ENCODE results near the gene RPH3AL.
A peak's percentile ranks its signal among the peaks of the same experiment; 100 is the strongest.

Gene RPH3AL

DNA sequence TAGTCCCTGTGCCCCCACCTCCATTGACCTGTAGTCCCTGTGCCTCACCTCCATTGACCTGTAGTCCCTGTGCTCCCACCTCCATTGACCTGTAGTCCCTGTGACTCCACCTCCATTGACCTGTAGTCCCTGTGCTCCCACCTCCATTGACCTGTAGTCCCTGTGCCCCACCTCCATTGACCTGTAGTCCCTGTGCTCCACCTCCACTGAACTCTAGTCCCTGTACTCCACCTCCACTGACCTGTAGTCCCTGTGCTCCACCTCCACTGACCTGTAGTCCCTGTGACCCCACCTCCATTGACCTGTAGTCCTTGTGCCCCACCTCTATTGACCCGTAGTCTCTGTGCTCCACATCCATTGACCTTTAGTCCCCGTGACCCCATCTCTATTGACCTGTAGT lies 37.2 kb downstream of the RPH3AL start:
- DNase-seq, result peak in 1 of 5 experiments; percentile 15

DNA sequence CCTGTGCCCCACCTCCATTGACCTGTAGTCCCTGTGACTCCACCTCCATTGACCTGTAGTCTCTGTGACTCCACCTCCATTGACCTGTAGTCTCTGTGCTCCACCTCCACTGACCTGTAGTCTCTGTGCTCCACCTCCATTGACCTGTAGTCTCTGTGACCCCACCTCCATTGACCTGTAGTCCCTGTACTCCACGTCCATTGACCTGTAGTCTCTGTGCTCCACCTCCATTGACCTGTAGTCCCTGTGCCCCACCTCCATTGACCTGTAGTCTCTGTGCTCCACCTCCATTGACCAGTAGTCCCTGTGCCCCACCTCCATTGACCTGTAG lies 38.0 kb downstream of the RPH3AL start:
- DNase-seq, result peak in 1 of 5 experiments; percentile 12

DNA sequence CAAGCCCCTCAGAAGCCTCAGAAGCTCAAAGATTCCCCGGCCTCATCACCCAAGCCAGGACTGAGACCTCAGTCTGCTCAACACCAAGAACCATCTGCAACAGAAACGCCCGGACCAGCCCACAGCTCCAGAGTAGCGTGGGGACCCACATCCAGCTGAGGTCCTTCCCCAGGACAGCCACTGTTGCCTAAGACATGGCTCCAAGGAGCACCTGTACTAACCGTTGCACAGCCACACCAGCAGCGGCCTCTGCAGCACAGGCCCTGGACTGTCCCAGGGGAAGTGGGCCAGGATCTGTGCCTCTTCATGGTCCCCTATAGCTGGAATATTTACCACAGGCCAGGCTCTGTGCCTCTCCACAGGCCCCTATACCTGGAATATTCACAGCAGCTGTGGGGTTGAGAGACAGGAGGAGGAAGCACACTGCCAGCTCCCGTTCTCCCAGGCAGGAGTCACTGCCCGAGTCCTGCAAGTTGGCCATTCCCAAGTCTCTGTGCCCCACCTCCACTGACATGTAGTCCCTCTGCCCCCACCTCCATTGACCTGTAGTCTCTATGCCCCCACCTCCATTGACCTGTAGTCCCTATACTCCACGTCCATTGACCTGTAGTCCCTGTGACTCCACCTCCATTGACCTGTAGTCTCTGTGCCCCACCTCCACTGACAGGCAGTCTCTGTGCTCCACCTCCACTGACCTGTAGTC lies 38.5 kb downstream of the RPH3AL start:
- DNase-seq, result no peak

DNA sequence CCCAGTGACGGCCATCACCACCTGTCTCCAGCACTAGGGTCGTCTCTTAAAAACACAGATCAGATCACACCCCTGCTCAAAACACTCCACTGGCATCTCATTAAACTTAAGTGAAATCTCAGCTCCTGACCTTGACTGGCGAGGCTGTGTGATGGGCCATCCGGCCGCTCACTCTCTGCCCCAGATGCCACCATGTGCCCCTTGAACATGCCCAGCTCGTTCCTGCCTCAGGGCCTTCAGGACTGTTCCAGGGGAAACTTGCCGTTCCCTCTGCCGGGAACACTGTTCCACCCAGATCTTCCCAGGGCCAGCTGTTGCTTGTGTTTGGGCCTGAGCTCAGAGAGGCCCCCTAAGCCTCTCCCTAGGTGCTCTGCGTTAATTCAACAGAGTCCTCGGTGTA lies 39.4 kb downstream of the RPH3AL start:
- DNase-seq, result no peak

DNA sequence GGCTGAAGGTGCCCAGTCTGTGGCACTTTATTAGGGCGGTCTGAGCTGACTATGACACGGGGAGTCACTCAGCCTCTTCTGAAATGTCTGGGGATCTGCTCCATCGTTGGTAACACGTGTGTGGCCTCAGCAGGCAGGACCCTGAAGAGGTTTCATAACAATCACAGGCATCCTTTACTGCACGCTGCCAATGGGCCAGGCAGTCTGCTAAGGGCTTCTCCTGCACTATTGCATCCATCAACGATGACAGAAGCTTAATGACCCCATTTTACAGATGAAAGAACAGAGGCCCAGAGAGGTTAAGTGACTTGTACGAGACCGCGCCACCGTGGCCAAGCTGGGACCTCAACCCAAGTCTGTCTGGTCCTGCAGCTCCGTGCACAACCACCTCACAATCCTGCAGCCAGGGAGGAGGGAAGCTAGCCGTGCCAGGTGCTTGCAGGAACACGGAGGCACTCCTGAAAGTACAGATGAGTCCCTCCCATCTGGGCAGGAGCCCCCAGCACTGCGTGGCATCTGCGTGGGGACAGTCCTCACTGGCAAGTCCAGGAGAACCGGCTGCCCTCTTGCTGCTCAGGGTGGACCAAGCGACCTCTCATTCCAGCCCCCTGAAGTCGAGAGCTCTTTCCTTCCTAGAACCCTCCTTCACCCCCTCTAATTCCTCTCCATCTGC lies 40.0 kb downstream of the RPH3AL start:
- no peak for DNase-seq

DNA sequence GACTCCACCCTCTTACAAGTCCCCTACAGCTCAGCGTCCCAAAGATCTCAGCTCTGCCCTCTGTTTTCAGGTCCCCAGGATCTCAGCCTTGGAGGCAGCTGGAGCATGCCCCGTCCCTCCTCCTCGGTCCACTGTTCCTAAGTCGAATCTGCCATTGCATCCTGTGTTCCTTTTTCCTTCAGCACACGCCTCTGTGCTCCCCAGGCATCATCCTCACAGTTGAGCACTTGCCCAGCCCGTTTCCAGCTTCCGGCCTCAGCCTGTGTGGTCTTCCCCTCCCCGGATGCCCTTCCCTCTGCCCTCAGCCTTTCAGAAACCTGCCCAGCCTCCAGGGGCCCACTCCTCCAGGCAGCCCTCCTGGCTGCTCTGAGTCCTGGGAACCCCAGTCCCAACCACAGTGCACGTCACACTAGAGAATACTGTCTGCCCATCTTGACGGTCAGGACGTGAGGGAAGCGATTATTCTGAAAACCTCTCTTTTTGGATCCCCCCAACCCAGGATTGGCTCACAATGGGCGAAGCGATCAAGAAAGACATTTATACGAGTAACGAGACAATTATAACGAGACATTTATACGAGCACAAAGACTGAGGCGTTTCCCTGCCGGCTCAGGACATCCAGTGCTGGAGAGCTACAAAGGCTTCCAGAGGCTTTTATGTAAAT lies 41.4 kb downstream of the RPH3AL start:
- no peak for DNase-seq

DNA sequence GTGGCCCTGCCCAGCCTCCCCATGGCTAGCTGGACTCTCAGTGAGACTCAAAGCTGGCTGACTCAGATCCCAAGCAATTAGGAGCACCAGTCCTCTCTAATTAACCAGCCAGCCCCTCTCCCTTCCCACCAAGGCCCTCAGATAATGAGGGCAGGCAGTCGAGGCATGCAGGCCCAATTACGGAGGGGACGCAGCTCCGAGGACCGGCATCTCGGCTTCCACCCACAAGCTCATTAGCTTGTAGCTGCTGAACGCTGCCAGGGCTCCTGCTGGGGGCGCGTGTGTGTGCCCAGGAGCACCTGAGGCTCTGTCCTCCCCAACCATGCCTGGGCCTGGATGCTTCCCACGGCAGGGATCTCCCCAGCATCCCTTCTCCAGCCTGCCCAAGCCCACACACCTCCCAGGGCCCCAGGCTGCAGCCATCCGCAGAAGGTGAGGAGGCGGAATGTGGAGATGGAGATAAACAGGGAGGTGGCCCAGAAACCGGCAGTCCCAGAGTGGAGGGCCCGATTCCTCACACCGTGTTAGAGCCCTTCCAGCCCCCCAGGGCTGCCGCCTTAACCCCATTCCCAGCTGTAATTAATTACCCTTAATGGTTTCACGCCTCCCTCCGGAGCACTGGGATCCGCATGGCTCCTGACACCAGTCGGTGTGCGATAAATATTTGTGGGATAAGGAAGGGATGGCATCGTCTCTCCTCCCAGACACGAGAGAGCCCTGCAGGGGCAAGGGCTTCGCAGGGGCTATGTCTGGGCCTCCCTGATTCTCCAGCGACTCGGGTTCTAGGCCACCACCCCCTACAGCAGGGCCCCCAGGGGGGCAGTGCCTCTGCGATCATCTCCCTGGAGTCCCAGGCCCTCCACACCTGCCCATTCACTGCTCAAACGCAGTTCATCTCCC lies 42.2 kb downstream of the RPH3AL start:
- DNase-seq, result no peak

DNA sequence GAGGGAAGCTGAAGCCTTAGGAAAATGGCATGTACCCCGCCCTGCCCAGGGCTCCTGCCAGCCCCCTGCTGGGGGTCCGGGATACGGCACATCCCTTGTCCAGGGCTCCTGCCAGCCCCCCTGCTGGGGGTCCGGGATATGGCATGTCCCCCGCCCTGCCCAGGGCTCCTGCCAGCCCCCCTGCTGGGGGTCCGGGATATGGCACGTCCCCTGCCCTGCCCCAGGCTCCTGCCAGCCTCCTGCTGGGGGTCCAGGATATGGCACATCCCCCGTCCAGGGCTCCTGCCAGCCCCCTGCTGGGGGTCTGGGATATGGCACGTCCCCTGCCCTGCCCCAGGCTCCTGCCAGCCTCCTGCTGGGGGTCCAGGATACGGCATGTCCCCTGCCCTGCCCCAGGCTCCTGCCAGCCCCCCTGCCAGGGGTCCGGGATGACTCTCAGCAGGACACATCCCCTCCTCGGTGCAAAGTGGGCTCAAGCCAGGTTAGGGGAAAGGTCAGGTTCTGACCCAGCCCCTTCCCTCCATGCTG lies 43.2 kb downstream of the RPH3AL start:
- no peak for DNase-seq

DNA sequence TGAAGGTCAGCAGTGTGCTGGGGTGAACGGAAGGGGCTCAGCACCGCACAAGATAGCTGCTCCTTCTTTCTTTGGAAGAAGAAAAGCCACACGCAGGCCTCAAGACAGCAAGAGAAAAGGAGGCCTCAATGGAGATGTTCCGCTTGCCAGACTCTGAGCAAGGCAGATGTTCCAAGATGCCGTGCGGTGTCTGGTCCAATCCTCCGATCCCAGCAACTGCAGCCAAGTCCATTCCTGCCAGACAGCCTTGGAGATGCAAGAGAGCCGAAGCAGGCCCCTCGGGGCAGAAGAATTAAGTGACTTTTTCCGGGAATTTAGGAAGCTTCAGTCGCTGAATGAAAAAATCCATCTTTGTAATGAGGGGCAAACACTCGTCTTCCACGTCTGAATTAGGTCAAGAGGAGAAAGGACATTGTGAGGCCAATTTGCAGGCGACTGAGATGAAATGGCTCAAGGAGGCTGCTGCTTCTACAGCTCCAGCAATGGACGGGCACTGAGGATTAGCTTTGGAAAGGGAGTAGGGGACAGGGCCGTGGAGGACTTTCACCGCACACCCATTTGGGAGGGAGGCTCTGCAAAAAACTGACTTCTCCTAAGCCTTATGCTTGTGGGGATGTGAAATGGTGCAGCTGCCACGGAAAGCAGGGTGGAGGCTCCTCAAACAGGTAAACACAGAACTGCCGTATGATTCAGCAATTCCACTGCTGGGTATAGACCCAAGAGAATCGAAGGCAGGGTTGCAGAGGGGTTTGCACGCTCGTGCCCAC lies 44.7 kb downstream of the RPH3AL start:
- DNase-seq, result no peak

DNA sequence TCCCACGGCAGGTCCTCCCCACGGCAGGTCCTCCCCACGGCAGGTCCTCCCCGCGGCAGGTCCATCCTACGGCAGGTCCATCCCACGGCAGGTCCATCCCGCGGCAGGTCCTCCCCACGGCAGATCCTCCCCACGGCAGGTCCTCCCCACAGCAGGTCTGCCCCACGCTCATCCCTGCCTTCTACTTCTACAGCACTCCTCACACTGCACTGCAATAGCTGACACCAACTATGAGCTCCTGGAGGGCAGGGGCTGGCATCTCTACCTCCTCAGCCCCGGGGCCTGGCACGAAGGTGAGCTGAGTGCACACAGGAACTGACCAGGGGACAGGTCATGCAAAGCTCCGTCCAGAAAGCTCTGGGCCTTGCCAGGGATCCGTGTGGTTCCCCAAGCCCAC lies 45.3 kb downstream of the RPH3AL start:
- no peak for DNase-seq

DNA sequence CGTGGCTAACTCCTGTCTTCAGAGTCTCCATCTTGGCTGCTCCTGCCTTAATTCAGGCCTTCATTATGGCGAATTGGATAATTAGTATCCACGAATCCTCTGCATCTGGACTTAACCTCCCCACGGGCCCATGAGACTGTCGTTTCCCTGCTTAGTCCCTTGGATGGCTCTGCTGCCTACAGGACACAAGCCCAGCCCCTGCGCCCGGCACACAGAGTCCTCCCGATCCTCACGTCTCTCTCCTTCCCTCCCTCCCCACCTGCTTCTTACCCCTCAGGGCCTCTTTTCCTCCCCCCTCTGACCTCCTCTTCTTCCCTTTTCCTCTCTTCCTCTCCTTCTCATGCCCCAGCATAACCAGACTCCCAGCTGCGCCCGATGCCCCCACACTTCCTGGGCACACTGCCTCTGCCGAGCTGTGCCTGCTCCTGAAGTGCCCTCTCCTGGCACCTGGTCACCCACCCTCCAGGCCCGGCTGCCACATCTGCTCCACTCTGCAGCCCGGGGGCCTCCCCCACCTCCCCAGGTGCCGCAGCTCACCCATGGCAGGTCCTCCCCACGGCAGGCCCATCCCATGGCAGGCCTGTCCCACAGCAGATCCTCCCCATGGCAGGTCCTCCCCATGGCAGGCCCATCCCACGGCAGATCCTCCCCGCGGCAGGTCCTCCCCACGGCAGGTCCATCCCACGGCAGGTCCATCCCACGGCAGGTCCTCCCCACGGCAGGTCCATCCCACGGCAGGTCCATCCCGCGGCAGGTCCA lies 45.9 kb downstream of the RPH3AL start:
- no peak for DNase-seq

DNA sequence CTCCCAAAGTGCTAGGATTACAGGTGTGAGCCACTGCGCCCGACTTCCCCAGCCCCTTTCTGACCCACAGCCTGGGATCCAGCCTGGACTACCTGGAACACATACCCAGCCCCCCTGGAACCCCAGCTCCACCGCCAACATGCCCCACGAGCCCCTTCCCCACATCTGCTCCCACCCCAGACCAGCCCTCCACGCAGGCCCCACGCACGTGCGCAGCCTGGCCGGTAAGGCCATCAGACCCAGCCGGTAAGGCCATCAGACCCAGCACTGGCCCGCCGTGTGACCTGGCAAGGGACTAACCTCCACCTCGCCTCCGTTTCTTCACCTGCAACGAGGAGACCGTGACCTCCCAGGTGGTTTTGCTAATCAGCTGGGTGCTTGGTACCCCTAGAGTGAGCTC lies 46.5 kb downstream of the RPH3AL start:
- DNase-seq, result no peak

DNA sequence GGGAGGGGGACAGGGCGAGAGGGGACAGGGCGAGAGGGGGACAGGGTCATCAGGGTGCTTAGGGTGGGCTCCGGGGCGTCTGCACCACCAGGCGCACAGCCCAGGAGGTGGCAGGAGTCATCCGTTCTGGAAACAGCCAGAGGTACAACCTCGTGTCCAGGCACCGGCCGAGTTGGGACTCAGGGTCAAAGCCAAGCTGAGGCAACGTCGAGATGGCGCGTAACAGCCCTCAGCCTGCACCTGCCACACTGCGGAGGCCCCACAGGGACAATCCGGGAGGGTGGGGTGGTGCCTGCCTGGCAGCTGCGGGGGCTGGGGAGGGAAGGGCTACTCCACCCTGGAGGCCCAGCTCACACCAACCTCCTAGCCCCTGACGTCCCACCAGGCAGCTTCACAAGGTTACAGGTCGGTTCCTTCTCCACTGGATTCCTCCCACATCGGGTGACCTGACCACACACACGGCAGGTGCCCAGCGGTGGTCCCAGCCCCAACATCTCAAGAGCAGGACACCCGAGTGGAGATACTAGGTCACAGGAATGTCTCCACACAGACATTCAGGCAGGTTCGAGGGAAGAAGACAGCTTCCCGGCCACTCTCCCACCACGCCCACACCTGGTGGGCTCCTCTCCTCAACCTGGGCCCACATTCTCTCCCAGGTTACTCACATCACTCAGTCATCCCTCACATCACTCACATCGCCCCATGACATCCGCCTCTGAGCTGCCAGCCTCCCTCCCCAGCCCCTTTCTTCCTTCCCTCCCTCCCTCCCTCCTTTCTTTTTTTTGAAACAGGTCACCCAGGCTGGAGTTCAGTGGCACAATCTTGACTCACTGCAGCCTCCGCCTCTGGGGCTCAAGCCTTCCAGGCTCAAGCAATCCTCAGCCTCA lies 47.3 kb downstream of the RPH3AL start:
- no peak for DNase-seq

DNA sequence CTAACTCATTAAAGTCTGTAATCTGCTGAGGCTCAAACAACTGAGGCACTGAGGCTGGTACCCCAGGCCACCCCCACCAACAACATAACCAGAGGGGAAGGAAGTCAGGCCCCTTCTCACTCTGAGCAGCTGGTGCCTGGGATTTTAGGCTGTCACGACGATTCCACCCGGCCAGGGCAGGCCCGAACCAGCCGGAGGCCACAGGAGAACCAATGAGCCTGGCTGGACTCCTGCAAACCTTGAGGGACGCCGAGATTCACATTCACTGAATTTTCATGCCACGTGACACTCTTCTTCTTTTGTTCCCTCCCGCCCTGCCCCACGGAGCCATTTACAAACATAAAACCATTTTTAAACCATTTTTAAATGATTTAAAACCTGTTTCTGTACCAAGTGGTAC lies 48.1 kb downstream of the RPH3AL start:
- no peak for DNase-seq

DNA sequence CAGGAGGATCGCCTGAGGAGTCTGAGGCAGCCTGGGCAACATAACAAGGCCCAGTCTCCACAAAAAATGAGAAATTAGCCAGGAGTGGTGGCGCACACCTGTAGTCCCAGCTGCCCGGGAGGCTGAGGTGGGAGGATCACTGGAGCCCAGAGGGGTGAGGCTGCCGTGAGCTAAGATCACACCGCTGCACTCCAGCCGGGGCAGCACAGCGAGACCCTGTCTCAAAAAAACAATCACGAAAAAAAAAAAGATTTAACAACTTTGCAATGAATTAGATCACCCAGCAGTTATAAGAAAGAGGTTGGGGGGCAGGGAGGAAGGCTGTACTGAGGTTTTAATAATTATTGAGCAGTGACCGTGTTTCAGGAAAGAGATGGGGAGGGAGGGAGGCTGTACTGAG lies 49.4 kb downstream of the RPH3AL start:
- no peak for DNase-seq

DNA sequence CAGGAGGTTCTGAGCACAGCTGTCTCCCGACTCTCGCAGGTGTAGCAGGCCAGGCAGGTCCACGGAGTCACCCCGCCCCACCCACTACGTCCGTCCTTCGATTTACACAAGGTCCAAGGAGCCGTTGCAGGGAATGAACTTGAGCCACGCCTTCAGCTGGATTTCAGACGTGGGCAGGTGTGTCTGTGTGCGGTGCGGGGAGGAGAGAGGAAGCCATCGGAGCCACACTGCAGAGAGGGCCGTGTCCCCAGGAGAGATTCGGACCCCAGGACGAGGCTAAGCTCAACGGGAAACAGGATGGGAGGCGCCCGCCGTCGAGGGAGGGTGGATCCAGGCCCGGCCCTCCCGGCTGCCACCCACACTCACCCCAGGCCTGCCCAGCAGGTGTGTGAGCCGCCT lies 50.3 kb downstream of the RPH3AL start:
- no peak for DNase-seq

DNA sequence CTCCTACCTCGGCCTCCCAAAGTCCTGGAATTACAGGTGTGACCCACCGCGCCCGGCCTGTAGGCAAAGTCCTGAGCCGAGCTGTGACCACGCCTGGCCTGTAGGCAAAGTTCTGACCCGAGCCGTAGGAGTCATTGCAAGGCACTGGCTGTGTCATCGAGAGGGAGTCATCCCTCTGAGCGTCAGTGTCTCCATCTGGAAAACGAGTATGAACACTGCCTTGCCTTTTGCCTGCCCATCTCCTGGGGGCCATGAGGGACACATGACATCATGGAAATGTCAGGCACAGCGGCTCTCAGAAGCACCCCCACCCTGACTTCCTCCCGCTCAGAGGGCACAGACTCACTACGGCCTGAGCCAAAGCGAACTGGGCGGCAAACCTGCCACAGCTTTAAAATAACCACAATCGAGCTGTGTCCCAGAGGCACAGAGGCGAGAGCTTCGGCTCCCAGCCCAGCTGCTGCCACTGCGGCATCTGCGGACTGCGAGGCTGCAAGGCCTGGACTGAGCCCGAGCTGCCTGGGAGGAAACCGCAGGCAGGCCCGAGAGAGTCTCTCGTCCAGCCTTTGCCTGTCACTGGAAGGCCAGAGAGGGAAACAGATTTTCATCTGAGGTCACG lies 50.8 kb downstream of the RPH3AL start:
- no peak for DNase-seq

DNA sequence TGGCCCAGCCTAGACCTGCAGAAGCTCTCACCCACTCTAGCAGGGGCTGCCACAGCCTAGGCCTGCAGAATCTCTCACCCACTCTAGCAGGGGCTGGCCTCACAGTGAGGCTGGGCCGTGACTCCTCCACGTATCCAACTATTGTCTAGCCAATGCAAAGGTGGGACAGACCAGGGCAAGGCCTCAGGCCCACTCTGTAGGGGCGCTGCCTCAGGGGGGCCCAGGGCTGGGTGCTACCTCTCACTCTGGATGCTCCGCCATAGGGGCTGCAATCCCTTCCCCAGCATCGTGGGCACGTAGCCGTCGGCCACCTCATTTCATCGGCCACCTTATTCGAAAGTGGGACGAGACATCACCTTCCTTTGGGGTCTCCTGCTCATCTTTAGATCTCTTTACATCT lies 51.7 kb downstream of the RPH3AL start:
- no peak for DNase-seq

DNA sequence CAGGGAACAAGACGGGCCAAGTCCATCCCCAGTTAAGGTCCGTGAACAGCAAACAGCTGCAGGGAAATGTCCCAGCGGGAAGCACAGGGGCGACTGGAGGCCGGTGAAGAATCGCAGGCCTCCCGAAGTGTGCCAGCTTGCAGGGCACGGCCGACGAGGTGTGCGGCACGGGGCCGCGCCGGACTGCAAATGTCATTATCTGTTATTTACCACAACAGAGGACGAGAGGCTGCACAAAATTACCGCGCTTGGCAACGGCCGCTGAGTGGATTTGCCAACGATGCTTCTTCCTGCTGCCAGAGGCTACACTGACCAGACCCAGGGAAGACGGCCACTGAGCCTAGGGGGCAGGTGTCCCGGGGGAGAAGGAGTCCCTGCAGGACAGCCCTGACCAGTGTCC lies 53.1 kb downstream of the RPH3AL start:
- no peak for DNase-seq
